OCI-LY3 (cell line): ENCODE data around the gene CISD2.

Experiments used
- CTCF ChIP-seq: fragments of 200-600, 300-600 bp; sonication (generic); IDR thresholded peaks from 2 replicates; pipeline ENCODE4 v1.5.1; 2014; ENCODE audit warnings: antibody characterized with exemption, low read length, low read depth
- EZH2phosphoT487 ChIP-seq: fragments of 200-600 bp; shearing (Covaris generic); IDR thresholded peaks from 2 replicates; pipeline ENCODE4 v1.6.1; 2018; ENCODE audit warnings: antibody characterized with exemption, mixed run types, low read depth

- TF ChIP-seq CTCF (no peak), EZH2phosphoT487 (no peak)
These were observed 6.0 kb upstream of the CISD2 start for GRCh38 chr4:102862747-102863146.
